Hair follicle dermal papilla cell (primary cell): ENCODE measurements around the gene PURB. TPM values are rescaled to one million over a fixed set of nuclear protein-coding genes. Genes with fewer than 3 reads are reported as not detected.

ENCODE experiments used
- total RNA-seq: library from RNA; depleted of rRNA; stranded (reverse); fragments of >200 nt; gene quantifications from 2 replicates; pipeline ENCODE4 v1.2.3, GENCODE V29; 2012

Gene PURB
- 19.9 and 23.7 TPM in 2 replicates for total RNA-seq

GRCh38 chr7:44885394-44886317, at the start of gene PURB:
TSS of gene PURB (minus strand) at chr7:44885530. CDS start at chr7:44885348, 182 bp downstream.

GRCh38 chr7:44847920-44848634, 37.3 kb downstream of the PURB start, which contains the start of gene H2AZ2:
TSS of gene H2AZ2 (minus strand) at chr7:44848087. CDS start at chr7:44847971, 116 bp downstream.

Other genes starting within 250 kb of the PURB start
- 16.5 and 24.3 TPM in 2 replicates for gene ZMIZ2, start 136.7 kb downstream of the PURB start, total RNA-seq
- gene PPIA, start 88.8 kb downstream of the PURB start, total RNA-seq: 1,287 and 2,165 TPM in 2 replicates
- 98.4 and 102 TPM in 2 replicates for gene H2AZ2, start 37.4 kb downstream of the PURB start, total RNA-seq
- 0.12 and 0.16 TPM in 2 replicates for gene MYO1G, start 93.5 kb upstream of the PURB start, total RNA-seq
- gene CCM2, start 114.7 kb upstream of the PURB start, total RNA-seq: 45.8 and 47.5 TPM in 2 replicates
- gene NACAD, start 203.4 kb upstream of the PURB start, total RNA-seq: 3.5 and 4.5 TPM in 2 replicates
- gene TBRG4, start 226.2 kb upstream of the PURB start, total RNA-seq: 50.3 and 56.5 TPM in 2 replicates